Astrocyte of the cerebellum (primary cell): ENCODE measurements around the gene MS4A15.

ENCODE experiments used
- DNase-seq: peaks from one replicate; pipeline ENCODE4 v3.0.0-alpha.2; 2011; ENCODE audit warnings: low read depth
- H3K4me3 ChIP-seq: 2 replicates; pipeline ENCODE4 v1.5.1; 2011; ENCODE audit warnings: mild to moderate bottlenecking, low read depth, low read length, moderate library complexity
- CTCF ChIP-seq: IDR thresholded peaks from 2 replicates; pipeline ENCODE4 v1.5.1; 2012; ENCODE audit warnings: low read length, low read depth, moderate library complexity, mild to moderate bottlenecking; ENCODE audit errors: missing control alignments
- in situ Hi-C: cut with HindIII; loops from 2 replicates; pipeline ENCODE4 v1.10.0; 2017; ENCODE audit warnings: low sequenced_read_pairs

MS4A15 gene

GRCh38 chr11:60768202-60768601 is 11.5 kb downstream of the MS4A15 start:
- no peak overlapping the region for H3K4me3 ChIP-seq
- TF ChIP-seq CTCF, result no peak
- no peak for DNase-seq
- in situ Hi-C loops, result no loop called here

- TF ChIP-seq CTCF, result no peak
- in situ Hi-C loops, result no loop called here
- DNase-seq, result no peak
- no peak overlapping the region for H3K4me3 ChIP-seq
Observed at GRCh38 chr11:60769273-60769672, 12.6 kb downstream of the MS4A15 start.

GRCh38 chr11:60769811-60770210 is 13.1 kb downstream of the MS4A15 start:
- in situ Hi-C loops, result no loop called here
- TF ChIP-seq CTCF, result no peak
- no peak for DNase-seq
- no peak overlapping the region for H3K4me3 ChIP-seq

GRCh38 chr11:60771146-60771545 is 14.5 kb downstream of the MS4A15 start:
- DNase-seq, result no peak
- no peak overlapping the region for H3K4me3 ChIP-seq
- in situ Hi-C loops, result no loop called here
- no peak for TF ChIP-seq CTCF

- no peak for TF ChIP-seq CTCF
- in situ Hi-C loops, result no loop called here
- no peak overlapping the region for H3K4me3 ChIP-seq
- no peak for DNase-seq
Observed at GRCh38 chr11:60771879-60772525, 15.3 kb downstream of the MS4A15 start.

- DNase-seq, result no peak
- H3K4me3 ChIP-seq, result no peak overlapping the region
- no peak for TF ChIP-seq CTCF
- in situ Hi-C loops, result no loop called here
Observed at GRCh38 chr11:60772666-60773065, 16.0 kb downstream of the MS4A15 start.
